K562 (cell line): ENCODE data around the gene BIRC6. TPM values are rescaled to one million over a fixed set of nuclear protein-coding genes. Genes with fewer than 3 reads are reported as not detected.

ENCODE experiments used
- ATAC-seq: fragments of 200-7000 bp; cut with Tn5 transposase; 3 replicates; pipeline ENCODE4 v1.9.1; 2020; ENCODE audit warnings: moderate library complexity
- BruUV-seq: library from RNA; stranded (reverse); fragments of 400-500 nt; replicated peaks from 2 replicates; lab custom pipeline; 2021; lab: Mats Ljungman, UMichigan
- CTCF ChIA-PET: fragments of 300-600 bp; formaldehyde crosslinking; extraction: SDS; loops from one replicate; lab custom pipeline; 2021; ENCODE audit warnings: low intra/inter-chr PET ratio; lab: Yijun Ruan, JAX
- POLR2A ChIA-PET: fragments of 300-600, 350-650 bp; sonication (Branson Sonifier 250); formaldehyde crosslinking; extraction: SDS; loops from one replicate; lab custom pipeline; 2021; ENCODE audit warnings: antibody characterized with exemption, inconsistent platforms; lab: Yijun Ruan, JAX
- DNase-seq, 4 experiments: peaks; one replicate each; pipeline versions ENCODE4 v3.0.0 to v3.0.0-alpha.2; 2011 to 2018; ENCODE audit warnings: low spot score in 3 of 4, mixed read lengths in 3 of 4; ENCODE audit errors: extremely low read depth in 1 of 4
- FAIRE-seq: peaks from 2 replicates; lab custom pipeline; 2011; peaks lifted over from hg19 to GRCh38; lab: Jason Lieb, UNC
- H2AFZ ChIP-seq: 2 replicates; pipeline ENCODE4 v1.6.0; 2011; ENCODE audit warnings: low read depth, low read length, control low read depth, inconsistent platforms
- H3K27ac ChIP-seq: fragments of 200-600 bp; 3 replicates; pipeline ENCODE4 v1.8.0; 2011; ENCODE audit warnings: low read depth, mild to moderate bottlenecking, control low read depth, inconsistent platforms, low read length, moderate library complexity, mixed read lengths; ENCODE audit errors: extremely low read depth
- H3K27me3 ChIP-seq, 2 experiments: fragments of 300-600 bp in 1 of 2; 2 replicates in 1 of 2; 3 replicates in 1 of 2; pipeline versions ENCODE4 v1.6.0 to v1.8.0; 2011; ENCODE audit warnings: inconsistent platforms in 2 of 2, low read length in 2 of 2, mild to moderate bottlenecking in 1 of 2, mixed read lengths in 1 of 2, moderate library complexity in 1 of 2; ENCODE audit not compliant: control insufficient read depth in 2 of 2, insufficient read depth in 2 of 2
- H3K36me3 ChIP-seq: fragments of 300-600 bp; 3 replicates; pipeline ENCODE4 v1.8.0; 2011; ENCODE audit warnings: mild to moderate bottlenecking, low read length, inconsistent platforms; ENCODE audit not compliant: control insufficient read depth, insufficient read depth
- H3K4me1 ChIP-seq, 2 experiments: fragments of 200-600 bp in 1 of 2; replicated peaks in 1 of 2; 2 replicates in 1 of 2; 3 replicates in 1 of 2; pipeline versions ENCODE4 v1.5.1 to v1.8.0; 2011; ENCODE audit warnings: inconsistent platforms in 2 of 2, low read length in 2 of 2, mild to moderate bottlenecking in 1 of 2, mixed read lengths in 1 of 2, moderate library complexity in 1 of 2; ENCODE audit not compliant: control insufficient read depth in 2 of 2, insufficient read depth in 2 of 2
- H3K4me2 ChIP-seq: 2 replicates; pipeline ENCODE4 v1.6.1; 2011; ENCODE audit warnings: low read length, control low read depth, inconsistent platforms, mixed read lengths; ENCODE audit not compliant: insufficient read depth
- H3K4me3 ChIP-seq: fragments of 200-600 bp; sonication (generic), shearing (Covaris generic); 2 replicates; pipeline ENCODE4 v1.5.1; 2016; ENCODE audit warnings: control low read depth, inconsistent platforms
- H3K79me2 ChIP-seq: fragments of 200-600 bp; 3 replicates; pipeline ENCODE4 v1.8.0; 2011; ENCODE audit warnings: low read length, inconsistent platforms; ENCODE audit not compliant: control insufficient read depth, insufficient read depth
- H3K9ac ChIP-seq, 2 experiments: 2 replicates each; pipeline versions ENCODE4 v1.6.0 to v1.6.1; 2011; ENCODE audit warnings: low read depth in 2 of 2, low read length in 2 of 2, control low read depth in 1 of 2, inconsistent platforms in 1 of 2, mild to moderate bottlenecking in 1 of 2, mixed read lengths in 1 of 2; ENCODE audit not compliant: insufficient read depth in 1 of 2
- H3K9me1 ChIP-seq: one replicate; pipeline ENCODE4 v1.6.0; 2011; ENCODE audit warnings: inconsistent platforms, mild to moderate bottlenecking, low read length, moderate library complexity; ENCODE audit not compliant: control insufficient read depth, insufficient read depth
- H3K9me3 ChIP-seq: replicated peaks from 2 replicates; pipeline ENCODE4 v1.5.1; 2011; ENCODE audit warnings: low read depth, low read length, inconsistent platforms; ENCODE audit not compliant: control insufficient read depth, insufficient read depth
- H4K20me1 ChIP-seq: replicated peaks from 2 replicates; pipeline ENCODE4 v1.6.1; 2011; ENCODE audit warnings: low read length, inconsistent platforms, mixed read lengths; ENCODE audit not compliant: control insufficient read depth, insufficient read depth
- ATF3 ChIP-seq, 2 experiments: fragments of 450-650 bp in 1 of 2; sonication (generic) in 1 of 2; formaldehyde crosslinking in 1 of 2; IDR thresholded peaks in 1 of 2; conservative IDR thresholded peaks in 1 of 2; 2 replicates each; pipeline versions ENCODE4 v1.6.1 to v1.8.1; 2016 to 2023; ENCODE audit warnings: mild to moderate bottlenecking in 2 of 2, moderate library complexity in 2 of 2, inconsistent platforms in 1 of 2, missing genetic modification reagents in 1 of 2
- CXXC5 ChIP-seq: fragments of 250-450 bp; sonication (Bioruptor Pico); IDR thresholded peaks from 2 replicates; pipeline ENCODE4 v1.8.0; 2022; ENCODE audit warnings: inconsistent platforms, mild to moderate bottlenecking, moderate library complexity
- E2F4 ChIP-seq: sonication (generic); formaldehyde crosslinking; IDR thresholded peaks from 2 replicates; pipeline ENCODE4 v1.8.0; 2022; ENCODE audit warnings: mild to moderate bottlenecking, low read depth, missing genetic modification reagents
- LARP7 ChIP-seq: fragments of 450-650 bp; IDR thresholded peaks from 2 replicates; pipeline ENCODE4 v1.6.1; 2016
- NR4A1 ChIP-seq, 2 experiments: fragments of 250-450 bp in 1 of 2; fragments of 450-650 bp in 1 of 2; sonication (Bioruptor Pico) in 1 of 2; IDR thresholded peaks; 2 replicates each; pipeline versions ENCODE4 v1.4.0 to v1.6.1; 2016 to 2020; ENCODE audit warnings: mild to moderate bottlenecking in 2 of 2, missing compliant biosample characterization in 1 of 2, missing genetic modification characterization in 1 of 2, moderate library complexity in 1 of 2
- ZBTB8A ChIP-seq: fragments of 450-650 bp; IDR thresholded peaks from 2 replicates; pipeline ENCODE4 v1.6.1; 2018; ENCODE audit warnings: mild to moderate bottlenecking, moderate library complexity; ENCODE audit not compliant: partially characterized antibody
- ZNF140 ChIP-seq: fragments of 250-450 bp; sonication (Bioruptor Pico); IDR thresholded peaks from 2 replicates; pipeline ENCODE4 v1.8.0; 2021; ENCODE audit warnings: moderate library complexity, mild to moderate bottlenecking, inconsistent platforms
- ZNF551 ChIP-seq: fragments of 250-450 bp; sonication (Bioruptor Pico); IDR thresholded peaks from 2 replicates; pipeline ENCODE4 v1.5.0; 2021; ENCODE audit warnings: mild to moderate bottlenecking, moderate library complexity
- WGBS: fragments of 100-300 bp; shearing (Covaris generic); methylation state at CpG from one replicate; pipeline ENCODE4 v1.1.6; 2016; ENCODE audit warnings: low coverage, mixed read lengths; ENCODE audit not compliant: insufficient coverage; ENCODE audit errors: missing lambda C conversion rate; 5-methylcytosine and 5-hydroxymethylcytosine counted together
- in situ Hi-C: fragments of 300-500 bp; cut with MboI; formaldehyde crosslinking; loops from 4 replicates; pipeline ENCODE4 v1.15.0; 2018; ENCODE audit warnings: inconsistent platforms, mixed read lengths
- intact Hi-C: fragments of 100-400 bp; cut with micrococcal nuclease; formaldehyde crosslinking; loops from 2 replicates; pipeline ENCODE4 v1.14.2; 2022
- polyA plus RNA-seq, 8 experiments: library from polyadenylated mRNA; depleted of rRNA in 4 of 8; stranded (reverse) in 5 of 8; unstranded in 3 of 8; fragments of >200 nt; fragmentation: Nextera tagmentation in 2 of 8; fragmentation: Illumina TruSeq in 1 of 8; extraction: Ambion mirVana in 2 of 8; extraction: Trizol in 1 of 8; gene quantifications; 2 replicates each; pipeline versions ENCODE4 v1.2.1 to v1.2.3, GENCODE V29; 2011 to 2014; ENCODE audit warnings: inconsistent platforms in 1 of 8, missing spikeins in 1 of 8
- total RNA-seq, 7 experiments: library from RNA; depleted of rRNA in 6 of 7; stranded (reverse); fragments of >200 nt in 6 of 7; fragmentation: Illumina TruSeq in 2 of 7; extraction: Trizol in 2 of 7; gene quantifications; 2 replicates each; pipeline versions ENCODE4 v1.2.1 to v1.2.3, GENCODE V29; 2011 to 2021; ENCODE audit warnings: low replicate concordance in 1 of 7

Gene BIRC6
- total and polyA plus RNA-seq, 9 of the 15 experiments (the other 6 are each of a cell fraction or from before 2014, with no cell fraction given): 18.8 to 110 (median 49.8) TPM

- TF ChIP-seq NR4A1 (CRISPR knock-in tag; IDR thresholded peaks at IDR 0.05) (no peak), NR4A1 (tag; IDR thresholded peaks at IDR 0.05) (no peak), CXXC5 (CRISPR knock-in tag) (no peak), ZNF551 (CRISPR knock-in tag) (no peak), ZBTB8A (no peak), ZNF140 (CRISPR knock-in tag) (no peak), LARP7 (no peak)
Measured at GRCh38 chr2:32464431-32464830, 107.6 kb downstream of the BIRC6 start (continued).

- no peaks in the 10 kb centered on the region for H3K27me3 ChIP-seq
- no TSS peak for BruUV-seq
- H3K9me3 ChIP-seq: no peaks in the 10 kb centered on the region
- H3K4me1 ChIP-seq: no peaks in the 10 kb centered on the region; a peak in 1 of 5 replicates
- intact Hi-C loops: no loop called here
- ATAC-seq (no peak), FAIRE-seq (no peak), DNase-seq (no peak)
- H3K79me2 ChIP-seq: no peaks in the 10 kb centered on the region
- no peaks in the 10 kb centered on the region for H4K20me1 ChIP-seq
- POLR2A ChIA-PET: no interaction called here
- no peak overlapping the region for H3K27ac ChIP-seq
- CTCF ChIA-PET: no interaction called here
- H3K9ac ChIP-seq: no peak overlapping the region
- 41% methylated on average over 3 of the region's 3 CpGs for WGBS
- in situ Hi-C loops: no loop called here
- H3K4me2 ChIP-seq: no peak overlapping the region
- no peaks in the 10 kb centered on the region for H3K9me1 ChIP-seq
- H2AFZ ChIP-seq: no peak overlapping the region
- H3K4me3 ChIP-seq: no peak overlapping the region
- no peak for TF ChIP-seq E2F4 (CRISPR knock-in tag)
- TF ChIP-seq ATF3 (IDR thresholded peaks at IDR 0.05): peak; percentile 67
- TF ChIP-seq ATF3 (CRISPR knock-in tag; conservative IDR thresholded peaks at IDR 0.05): no peak
- peaks cover 89% of the 10 kb centered on the region; the same call in 2 of the 3 replicates for H3K36me3 ChIP-seq
Measured at GRCh38 chr2:32472605-32473004, 115.8 kb downstream of the BIRC6 start.
